OCI-M2 (cell line): ENCODE results near the gene KCNJ11.

Experiments used
- DNase-seq: peaks from one replicate; lab custom pipeline; 2025; ENCODE audit not compliant: unreplicated experiment; lab: John Stamatoyannopoulos, UW

The KCNJ11 gene

DNA sequence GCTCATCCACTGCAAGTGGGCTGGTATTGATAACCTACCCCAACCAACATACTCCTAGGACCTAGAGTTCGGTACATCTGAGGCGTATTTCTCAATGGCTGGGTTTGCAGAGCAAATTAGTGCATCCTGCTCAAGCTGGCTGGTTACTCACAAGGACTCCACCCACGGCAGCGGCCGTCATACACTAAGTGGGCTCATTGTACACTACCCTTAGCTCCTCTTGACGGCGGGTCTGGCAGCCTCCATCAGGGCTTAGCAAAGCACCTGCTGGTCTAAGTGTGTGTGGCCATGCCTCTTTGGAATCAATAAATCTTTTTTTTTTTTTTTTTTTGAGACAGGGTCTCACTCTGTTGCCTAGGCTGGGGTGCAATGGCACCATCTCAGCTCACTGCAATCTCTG is 20.2 kb upstream of the KCNJ11 start:
- no peak for DNase-seq

DNA sequence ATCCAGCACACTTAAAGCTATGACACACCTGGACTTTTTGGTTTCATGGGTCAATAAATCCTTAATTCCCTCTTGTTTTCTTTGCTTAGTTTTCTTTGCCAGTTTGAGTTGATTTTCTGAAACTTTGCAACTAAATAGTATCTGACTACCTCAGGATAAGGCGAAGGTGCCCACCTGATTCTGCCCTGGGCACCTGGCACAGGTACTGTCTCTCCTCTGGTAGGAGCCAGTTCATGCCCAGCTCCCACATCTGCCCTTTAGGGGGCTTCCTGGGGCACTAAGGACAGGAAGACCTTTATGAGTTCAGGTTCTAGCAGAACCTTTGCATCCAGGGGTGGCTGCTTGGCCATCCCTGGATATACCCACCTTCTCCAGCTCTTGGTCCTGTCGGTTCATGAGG is 19.6 kb upstream of the KCNJ11 start:
- no peak for DNase-seq

DNA sequence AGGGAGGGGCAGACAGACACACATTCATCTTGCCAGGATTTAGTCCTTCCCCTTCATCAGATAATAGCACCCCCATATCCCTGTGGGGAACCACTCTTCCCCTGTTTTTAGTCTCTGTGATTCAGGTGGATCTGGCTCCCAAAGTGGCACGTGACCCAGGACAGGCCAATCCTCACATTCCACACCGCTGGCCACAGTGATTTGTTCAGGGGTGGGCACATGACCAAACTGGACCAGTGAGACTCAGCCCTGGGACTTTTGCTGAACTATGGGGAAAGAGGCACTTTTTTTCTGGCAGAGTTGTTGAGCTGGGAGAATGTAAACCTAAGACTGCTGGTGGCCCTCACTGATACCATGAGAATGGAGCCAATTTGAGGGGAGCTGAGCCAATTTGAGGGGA is 19.1 kb upstream of the KCNJ11 start:
- no peak for DNase-seq

DNA sequence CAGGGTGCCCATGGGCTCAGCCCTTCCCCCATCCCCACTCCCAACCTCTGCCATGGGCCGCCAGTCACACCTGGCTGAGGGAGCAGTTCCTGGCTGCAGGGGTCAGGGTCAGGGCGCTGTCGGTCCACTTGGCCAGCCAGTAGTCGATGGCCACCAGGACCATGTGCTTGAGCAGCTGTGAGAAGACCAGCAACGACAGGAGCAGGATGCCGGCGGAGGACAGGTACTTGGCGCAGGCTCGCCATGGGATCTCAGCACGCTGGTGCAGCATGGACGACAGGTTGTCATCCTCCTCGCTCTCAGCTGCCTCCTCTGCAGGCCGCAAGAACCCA is 18.3 kb upstream of the KCNJ11 start:
- DNase-seq, result no peak

DNA sequence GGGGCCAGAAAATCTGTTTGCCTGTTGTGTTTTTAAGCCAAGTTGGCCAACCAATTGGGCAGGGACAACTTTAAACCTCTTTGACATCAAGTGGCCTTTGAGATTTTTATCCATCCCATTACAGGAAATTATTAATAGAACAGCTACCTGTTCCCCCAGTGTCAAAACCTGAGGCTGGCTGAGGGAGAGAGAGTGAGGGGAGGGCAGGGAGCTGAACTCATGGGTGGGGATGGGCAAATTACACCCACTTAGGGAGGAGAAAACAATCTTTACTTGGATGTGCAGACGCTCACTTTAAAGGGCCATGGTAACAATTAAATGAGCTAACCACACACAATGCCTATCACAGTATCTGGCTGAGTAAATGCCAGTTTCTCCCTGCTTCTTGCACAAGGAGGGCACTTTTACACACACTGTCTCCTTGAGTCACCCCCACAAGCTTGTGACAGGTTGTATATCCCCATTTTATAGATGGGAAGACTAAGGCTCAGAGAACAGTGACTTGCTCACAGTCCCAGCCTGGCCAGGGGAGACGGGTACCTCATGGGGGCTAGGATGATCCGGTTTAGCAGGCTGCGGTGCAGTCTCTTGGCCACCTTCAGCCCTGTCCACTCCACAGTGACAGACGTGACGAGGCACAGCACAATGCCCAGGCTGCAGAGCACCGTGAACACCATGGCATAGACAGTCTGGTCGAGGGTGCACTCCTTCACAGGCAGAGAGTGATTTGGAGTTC is 17.8 kb upstream of the KCNJ11 start:
- no peak for DNase-seq

DNA sequence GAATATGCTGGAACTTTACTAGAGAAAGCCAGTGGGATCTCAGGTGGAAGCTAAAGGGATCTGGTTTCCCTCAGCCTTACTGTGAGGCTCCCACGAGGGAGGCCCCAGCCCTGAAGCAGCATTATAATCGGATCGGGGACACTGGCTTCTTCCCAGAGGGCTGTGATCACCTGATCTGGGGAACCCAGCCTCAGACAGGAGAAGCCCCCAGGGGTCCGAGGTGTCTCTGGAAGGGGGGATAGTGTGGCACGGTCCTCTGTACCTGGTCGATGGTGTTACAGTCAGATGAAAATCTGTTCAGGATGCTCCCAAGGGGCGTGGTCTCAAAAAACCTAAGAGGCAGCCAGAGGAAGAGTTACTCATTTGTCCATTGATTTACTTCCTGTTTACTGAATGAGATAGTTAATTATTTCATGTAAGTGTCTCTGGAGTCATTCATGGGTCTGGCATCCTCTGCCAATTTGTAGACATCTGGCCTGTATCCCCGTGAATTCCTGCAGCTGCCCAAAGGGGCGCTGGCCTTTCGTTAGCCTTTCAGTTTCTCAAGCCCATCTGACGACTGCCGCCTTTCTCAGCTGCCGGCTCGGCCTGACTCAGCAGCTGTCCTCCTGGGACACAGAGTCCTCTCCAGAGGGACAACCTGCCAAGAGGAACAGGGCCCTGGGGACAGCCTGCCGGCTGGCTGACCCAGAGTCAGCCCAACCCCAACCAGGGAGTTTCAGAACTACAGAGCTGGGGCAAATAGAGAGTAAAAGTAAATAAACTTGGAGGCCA is 17.0 kb upstream of the KCNJ11 start:
- no peak for DNase-seq

DNA sequence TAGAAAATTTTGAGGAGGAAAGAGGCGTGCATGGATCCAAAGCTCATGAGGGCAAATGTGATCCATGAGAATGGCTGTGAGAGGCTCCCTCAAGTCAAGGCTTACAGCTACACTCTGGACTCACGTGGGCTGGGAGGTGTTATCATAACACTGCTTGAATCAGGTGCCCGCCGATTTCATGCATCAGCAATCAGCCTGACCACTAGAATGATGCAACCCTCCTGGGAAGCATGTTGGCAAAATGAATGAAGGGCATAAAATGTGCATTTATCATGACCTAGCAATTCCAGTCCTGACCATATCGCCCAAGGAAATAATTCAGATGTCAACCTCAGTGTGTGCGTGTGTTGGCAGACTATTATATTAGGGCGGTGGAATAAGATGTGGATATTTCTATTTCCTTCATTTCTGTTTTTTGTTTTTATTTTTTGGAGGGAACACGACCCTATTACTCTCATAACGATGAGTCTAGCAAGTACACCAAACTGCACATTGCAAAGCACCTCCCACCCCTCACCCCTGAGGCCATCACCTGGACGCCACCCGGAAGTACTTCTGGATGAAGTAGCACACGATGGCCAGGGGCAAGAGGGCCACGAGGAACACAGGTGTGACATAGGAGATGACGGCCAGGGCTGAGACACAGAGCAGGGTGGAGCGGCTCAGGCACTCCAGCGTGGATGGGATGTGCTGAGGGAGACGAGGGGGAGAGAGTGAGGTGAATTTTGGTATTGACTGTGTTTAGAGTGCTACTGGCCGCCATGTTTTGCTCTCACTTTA is 15.7 kb upstream of the KCNJ11 start:
- DNase-seq, result no peak

DNA sequence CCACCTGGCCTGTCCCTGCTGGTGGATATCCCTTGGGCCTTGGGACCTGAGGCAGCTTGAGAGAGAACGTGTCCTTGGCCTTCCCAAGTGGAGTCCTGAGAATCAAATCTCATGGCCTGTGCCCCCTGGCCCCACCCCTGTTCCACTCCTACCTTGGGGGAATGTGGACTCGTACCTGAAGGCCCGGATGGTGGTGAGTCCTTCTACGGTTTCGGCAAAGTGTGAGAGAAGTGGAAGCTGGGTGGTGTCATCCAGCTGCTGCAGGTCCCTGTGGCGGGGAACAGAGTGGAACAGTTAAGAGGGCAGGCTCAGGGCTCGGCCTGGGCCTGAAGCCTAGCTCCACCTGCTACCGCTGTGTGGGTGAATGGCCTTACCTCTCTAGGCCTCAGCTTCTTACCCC is 14.0 kb upstream of the KCNJ11 start:
- no peak for DNase-seq

DNA sequence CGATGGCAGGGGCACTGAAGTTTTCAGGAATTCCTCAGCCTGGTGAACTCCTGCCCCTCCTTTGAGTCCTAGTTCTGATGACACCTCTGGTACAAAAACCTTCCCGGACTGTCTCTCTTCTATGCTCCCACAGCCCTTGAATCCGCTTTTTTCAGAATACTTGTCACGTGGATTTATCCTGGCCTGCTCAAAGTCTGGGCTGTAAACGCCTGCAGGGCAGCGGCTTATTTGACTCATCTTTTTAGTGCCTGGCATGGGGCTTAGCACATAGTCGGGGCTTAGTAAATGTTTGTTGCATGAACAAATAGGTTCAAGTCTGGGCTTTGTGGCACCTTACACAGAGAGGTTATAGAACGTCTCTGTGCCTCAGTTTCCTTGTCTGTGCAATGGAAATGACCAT is 13.4 kb upstream of the KCNJ11 start:
- DNase-seq, result no peak

DNA sequence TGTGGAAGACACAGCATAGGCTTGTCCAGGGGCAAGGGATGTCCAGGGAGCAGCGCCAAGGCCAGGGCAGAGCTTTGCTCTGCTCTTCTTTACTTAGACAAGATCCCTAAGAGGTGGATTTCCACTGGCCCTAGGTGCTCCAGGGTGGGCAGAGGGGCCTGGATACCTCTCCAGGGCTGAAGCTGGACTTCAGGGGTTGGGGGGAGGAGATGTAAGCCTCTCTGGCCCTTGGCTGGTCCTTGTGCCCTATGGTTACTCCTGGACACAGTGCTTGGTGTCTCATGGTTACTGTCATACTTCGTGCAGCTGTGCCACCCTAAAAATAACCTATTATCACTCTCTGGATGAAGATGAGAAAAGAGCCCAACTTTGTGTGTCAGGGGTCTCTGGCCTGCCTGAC is 12.9 kb upstream of the KCNJ11 start:
- no peak for DNase-seq

DNA sequence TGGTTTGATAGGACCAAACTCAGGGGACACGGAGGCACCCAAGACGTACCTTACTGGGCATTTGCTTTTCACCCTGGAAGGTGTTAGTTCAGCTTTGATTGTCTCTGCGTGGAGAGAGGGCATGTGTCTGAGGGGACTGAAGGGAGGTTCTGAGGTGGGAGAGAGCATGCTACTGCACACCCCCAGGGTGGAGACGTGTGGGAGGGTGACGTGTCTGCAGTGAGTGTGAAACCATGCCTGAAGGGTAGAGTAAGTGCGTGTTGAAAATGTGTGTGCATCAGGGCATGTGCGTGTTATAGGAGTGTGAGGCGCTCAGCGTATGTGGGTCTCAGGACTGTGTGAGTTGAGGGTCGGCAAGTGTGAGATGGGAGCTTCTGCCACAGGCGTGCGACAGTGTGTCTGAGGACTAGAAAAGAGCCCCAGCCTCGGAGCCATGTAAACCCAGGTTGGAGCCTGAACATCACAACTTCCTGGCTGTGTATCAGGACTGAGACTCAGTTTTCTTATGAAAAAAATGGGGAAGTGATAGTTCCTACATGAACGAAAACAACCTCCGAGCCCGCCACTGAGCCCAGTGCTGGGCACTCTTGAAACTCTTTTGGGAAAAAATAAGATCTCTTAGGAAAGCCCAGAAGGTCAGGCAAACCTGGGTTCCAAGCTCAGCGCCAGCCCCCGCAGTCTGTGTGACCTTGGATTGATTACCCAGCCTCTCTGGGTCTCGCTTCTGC is 11.8 kb upstream of the KCNJ11 start:
- DNase-seq, result no peak

DNA sequence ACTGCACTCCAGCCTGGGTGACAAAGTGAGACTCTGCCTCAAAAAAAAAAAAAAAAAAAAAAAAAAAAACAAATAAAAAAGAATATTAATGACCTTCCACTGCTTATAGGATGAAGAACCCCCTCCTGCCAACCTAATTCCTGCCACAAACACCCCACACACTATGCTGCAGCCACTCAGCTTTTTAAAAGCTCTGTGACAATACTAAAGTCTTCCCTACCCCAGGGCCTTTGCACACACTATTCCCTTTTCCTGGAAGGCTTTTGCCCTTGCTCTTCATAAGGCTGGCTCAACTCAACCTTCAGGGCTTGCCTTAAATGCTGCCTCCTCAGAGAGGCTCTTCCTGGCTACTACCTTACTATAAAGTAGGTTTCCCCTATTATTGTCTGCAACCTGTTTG is 10.8 kb upstream of the KCNJ11 start:
- no peak for DNase-seq

DNA sequence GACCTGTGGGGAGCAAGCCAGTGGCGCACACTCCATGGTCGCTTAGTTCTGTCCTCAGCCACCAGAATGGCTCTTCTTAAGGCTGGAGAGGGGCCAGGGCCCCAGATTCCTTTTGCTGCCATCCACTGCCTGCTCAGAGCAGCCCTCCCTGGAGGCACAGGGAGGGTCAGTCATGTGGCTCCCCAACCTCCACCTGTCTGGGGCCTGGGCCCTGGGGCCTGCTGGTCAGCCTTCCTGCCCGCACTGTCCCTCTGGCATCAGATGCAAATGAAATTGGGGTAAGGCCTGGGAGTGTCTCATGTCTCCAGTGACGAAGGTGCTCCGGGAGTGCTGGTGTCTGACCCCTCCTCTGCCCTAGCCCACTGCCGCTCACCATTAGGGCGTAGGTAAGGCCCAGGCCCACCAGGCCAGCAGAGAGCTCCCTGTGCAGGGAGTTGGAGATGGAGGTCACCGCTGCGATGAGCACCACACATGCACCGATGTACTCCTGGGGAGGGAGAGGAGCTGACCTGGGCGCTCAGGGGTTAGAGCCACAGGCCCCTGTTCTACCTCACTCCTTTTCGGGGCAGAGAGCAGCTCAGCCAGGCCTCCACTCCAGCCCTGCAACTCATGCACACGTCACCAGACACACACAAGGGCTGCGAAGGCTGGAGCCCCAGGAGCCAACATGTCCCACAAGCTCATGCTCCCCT is 9.0 kb upstream of the KCNJ11 start:
- DNase-seq, result no peak

DNA sequence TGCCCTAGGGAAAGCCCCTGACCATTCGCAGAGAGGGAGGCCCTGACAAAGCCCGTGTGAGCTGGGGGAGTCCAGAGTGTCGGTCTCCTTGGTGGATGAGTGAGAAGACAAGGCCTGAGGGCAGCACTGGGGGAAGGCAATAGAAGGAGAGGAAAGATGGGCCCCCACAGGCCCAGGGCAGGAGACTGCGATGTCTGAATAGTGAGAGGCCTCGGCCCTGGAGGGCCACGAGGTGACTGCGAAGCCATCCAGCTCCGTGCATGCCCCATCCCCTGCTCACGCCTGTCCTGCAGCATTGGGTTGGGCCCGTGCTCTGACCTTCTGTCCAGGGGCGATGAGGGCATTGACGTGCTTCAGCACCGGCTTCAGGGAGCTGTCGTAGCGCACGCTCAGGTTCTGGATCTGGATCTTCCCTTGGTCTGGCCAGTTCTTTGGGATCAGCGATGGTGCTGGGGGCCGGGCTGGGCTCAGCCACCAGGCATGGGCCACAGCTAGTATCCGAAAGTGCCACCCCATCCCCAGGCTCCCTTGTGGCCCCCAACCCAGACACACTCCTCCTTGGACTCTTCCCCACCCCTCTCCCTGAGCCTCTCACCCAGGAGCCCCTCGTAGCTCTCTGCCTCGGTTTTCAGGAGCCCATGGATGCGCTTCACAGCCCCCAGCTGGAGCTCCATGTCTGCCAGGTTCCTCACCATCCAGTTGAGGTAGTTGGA is 8.3 kb upstream of the KCNJ11 start:
- DNase-seq, result no peak

DNA sequence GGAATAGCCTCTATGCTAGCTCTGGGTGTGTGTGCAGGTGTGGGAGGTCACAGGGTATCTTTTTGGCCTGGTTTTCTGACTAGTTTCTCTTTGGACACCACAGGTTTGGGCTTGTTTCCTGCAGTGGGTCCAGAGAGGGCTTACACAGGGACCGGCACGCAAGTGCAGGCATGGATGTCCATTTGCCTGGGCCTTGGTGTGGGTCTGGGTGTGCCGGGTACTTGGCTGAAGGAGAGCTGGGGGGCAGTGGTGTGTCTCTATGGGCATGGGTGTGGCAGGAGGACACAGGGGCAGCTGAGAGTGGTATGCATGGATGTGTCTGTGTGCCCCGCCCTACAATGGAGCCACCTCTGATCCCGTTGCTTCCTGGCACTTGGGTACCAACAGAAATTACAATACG is 7.5 kb upstream of the KCNJ11 start:
- DNase-seq, result no peak

DNA sequence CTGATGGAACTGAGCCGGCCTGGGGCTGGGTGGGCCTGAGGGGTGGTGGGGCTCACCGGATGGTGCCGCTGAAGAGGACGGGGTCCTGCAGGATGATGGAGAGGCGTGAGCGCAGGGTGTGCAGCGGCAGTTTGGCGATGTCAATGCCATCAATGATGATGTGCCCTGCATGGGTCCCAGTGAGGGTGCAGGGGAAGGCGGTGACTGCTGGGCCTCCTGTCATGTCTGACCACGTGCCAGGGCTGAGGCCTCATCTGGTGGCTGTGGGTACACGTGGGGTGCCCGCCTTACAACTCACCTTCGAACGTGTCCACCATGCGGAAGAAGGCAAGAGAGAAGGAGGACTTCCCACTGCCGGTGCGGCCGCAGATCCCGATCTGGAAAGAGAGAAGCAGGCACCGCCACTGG is 7.1 kb upstream of the KCNJ11 start:
- no peak for DNase-seq

DNA sequence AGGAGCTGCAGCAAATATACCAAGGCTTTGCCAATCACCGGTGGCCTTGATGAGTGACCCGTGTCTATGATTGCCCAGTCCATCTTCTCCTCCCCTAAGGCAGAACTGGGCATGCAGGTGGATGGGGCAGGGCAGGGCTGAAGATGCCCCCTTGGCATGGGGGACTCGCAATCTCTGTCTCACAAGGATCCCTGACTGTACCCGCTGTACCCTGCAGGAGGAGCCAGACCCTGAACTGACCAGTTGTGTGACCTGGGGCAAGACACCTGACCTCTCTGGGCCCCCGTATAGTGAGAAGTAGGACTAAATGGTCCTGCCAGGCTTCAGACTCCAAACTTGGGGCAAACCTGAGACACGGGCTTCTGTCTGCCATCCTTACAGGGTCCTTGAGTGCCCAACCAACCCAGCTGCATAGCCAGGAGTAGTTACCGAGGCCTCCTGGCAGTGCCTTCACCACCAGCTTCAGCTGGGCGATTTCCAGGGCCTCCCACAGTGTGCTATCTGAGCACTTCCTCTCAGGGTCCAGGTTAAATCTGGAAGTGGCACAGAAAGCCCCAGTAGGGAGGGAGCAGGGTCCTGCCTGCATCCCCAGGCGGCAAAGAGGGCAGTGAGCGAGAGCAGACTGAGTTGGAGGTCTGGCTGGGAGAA is 6.4 kb upstream of the KCNJ11 start:
- no peak for DNase-seq

DNA sequence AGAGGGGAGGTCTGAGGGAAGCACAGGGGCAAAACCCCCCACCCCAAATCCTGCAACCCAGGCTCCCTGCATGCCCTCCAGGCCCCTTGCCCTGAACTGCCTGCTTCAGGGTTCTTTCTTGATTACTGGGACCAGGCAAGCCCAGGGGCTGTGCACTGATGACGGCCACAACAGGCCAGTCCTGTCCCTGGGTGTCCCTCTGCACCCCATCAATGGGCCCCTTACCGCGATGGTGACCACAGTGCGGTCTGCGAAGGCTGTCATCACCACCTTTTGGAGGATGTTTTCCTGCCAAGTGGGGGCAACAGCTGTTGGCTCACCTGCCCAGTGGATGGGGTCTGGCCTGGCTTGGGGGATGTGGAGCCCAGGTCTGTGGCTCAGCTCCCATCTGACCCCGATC is 5.0 kb upstream of the KCNJ11 start:
- DNase-seq, result no peak

DNA sequence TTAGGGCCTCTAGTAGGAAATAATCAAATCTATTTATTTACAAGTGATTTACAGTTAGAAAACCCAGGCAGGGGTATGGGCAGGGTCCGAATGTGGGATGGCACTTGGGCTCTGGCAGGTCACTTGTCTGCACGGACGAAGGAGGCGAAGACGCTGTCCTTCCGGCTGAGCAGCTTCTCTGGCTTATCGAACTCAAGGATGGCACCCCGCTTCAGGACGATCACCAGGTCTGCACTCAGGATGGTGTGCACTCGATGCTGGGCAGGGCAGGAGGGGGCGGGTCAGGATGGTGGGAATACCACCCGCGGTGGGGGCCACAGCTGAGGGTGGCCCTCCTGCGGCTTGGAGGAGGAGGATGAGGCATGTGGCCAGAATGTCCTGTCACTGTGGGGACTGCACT is 4.4 kb upstream of the KCNJ11 start:
- DNase-seq, result no peak
